MM.1S (cell line): ENCODE results near the gene GALNT12.

ENCODE experiments used
- DNase-seq: peaks from one replicate; pipeline ENCODE4 v3.0.0-alpha.2; 2015
- H2AFZ ChIP-seq: fragments of 300-600 bp; sonication (generic); 2 replicates; pipeline ENCODE4 v1.6.0; 2016; ENCODE audit warnings: antibody characterized with exemption, low read length
- H3F3A ChIP-seq: fragments of 300-600 bp; sonication (generic); 2 replicates; pipeline ENCODE4 v1.6.1; 2016; ENCODE audit warnings: mild to moderate bottlenecking, antibody characterized with exemption, low read length, moderate library complexity, mixed read lengths; ENCODE audit not compliant: insufficient read depth
- H3K27ac ChIP-seq: fragments of 300-600 bp; sonication (generic); 2 replicates; pipeline ENCODE4 v1.5.1; 2016; ENCODE audit warnings: mild to moderate bottlenecking, low read length
- H3K27me3 ChIP-seq: fragments of 300-600 bp; sonication (generic); replicated peaks from 2 replicates; pipeline ENCODE4 v1.6.0; 2016; ENCODE audit warnings: low read length; ENCODE audit not compliant: insufficient read depth
- H3K36me3 ChIP-seq: fragments of 300-600 bp; sonication (generic); replicated peaks from 2 replicates; pipeline ENCODE4 v1.6.1; 2016; ENCODE audit warnings: mild to moderate bottlenecking, low read length, mixed read lengths; ENCODE audit not compliant: insufficient read depth
- H3K4me1 ChIP-seq: fragments of 300-600 bp; sonication (generic); 2 replicates; pipeline ENCODE4 v1.6.1; 2016; ENCODE audit warnings: low read length, mixed read lengths
- H3K4me2 ChIP-seq: fragments of 300-600 bp; sonication (generic); 2 replicates; pipeline ENCODE4 v1.6.0; 2016; ENCODE audit warnings: low read depth, low read length
- H3K4me3 ChIP-seq: fragments of 300-600 bp; sonication (generic); 2 replicates; pipeline ENCODE4 v1.5.1; 2016; ENCODE audit warnings: low read length, mixed read lengths
- H3K79me2 ChIP-seq: fragments of 300-600 bp; sonication (generic); 2 replicates; pipeline ENCODE4 v1.6.1; 2016; ENCODE audit warnings: mixed run types, low read length, mixed read lengths
- H3K9ac ChIP-seq: fragments of 300-600 bp; sonication (generic); 2 replicates; pipeline ENCODE4 v1.6.1; 2016; ENCODE audit warnings: low read length, mixed read lengths
- H3K9me2 ChIP-seq: fragments of 300-600 bp; sonication (generic); replicated peaks from 2 replicates; pipeline ENCODE4 v1.6.1; 2016; ENCODE audit warnings: mild to moderate bottlenecking, low read length, mixed read lengths; ENCODE audit not compliant: insufficient read depth
- H3K9me3 ChIP-seq: fragments of 300-600 bp; sonication (generic); replicated peaks from 2 replicates; pipeline ENCODE4 v1.6.1; 2016; ENCODE audit warnings: mild to moderate bottlenecking, low read length, mixed read lengths; ENCODE audit not compliant: insufficient read depth
- H4K20me1 ChIP-seq: fragments of 300-600 bp; sonication (generic); 2 replicates; pipeline ENCODE4 v1.6.1; 2016; ENCODE audit warnings: mild to moderate bottlenecking, low read length, moderate library complexity, mixed read lengths; ENCODE audit not compliant: insufficient read depth
- EZH2 ChIP-seq: fragments of 300-600 bp; sonication (generic); optimal IDR thresholded peaks from 2 replicates; pipeline ENCODE3; 2017; ENCODE audit warnings: low read depth, mild to moderate bottlenecking, antibody characterized with exemption, low read length, mixed read lengths
- EZH2phosphoT487 ChIP-seq: fragments of 300-600 bp; sonication (generic); IDR thresholded peaks from 2 replicates; pipeline ENCODE4 v1.6.1; 2018; ENCODE audit warnings: antibody characterized with exemption, low read length
- TF ChIP-seq, protein P1 (sequence below): fragments of 300-600 bp; sonication (generic); IDR thresholded peaks from 2 replicates; pipeline ENCODE4 v1.5.1; 2016; ENCODE audit warnings: antibody characterized with exemption, low read length, mixed read lengths

GALNT12 gene

DNA sequence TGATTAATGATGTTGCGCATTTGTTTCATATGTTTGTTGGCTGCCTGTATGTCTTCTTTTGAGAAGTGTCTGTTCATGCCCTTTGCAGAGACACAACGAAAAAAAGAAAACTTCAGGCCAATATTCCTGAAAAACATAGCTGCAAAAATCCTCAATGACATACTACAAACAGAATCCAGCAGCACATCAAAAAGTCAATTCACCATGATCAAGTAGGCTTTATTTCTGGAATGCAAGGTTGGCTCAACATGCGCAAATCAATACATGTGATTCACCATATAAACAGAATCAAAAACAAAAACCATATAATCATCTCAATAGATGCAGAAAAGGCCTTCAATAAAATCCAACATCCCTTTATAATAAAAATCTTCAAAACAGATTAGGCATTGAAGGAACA is 9.2 kb upstream of the GALNT12 start:
- H3K9me3 ChIP-seq: no peaks in the 10 kb centered on the region
- H3K4me1 ChIP-seq: peaks cover 4% of the 10 kb centered on the region; the same call in 1 of the 2 replicates
- no peak overlapping the region for H3K4me2 ChIP-seq
- H3K4me3 ChIP-seq: no peak overlapping the region
- H3K27me3 ChIP-seq: peaks cover 5% of the 10 kb centered on the region
- H2AFZ ChIP-seq: no peak overlapping the region
- TF ChIP-seq, protein P1, sequence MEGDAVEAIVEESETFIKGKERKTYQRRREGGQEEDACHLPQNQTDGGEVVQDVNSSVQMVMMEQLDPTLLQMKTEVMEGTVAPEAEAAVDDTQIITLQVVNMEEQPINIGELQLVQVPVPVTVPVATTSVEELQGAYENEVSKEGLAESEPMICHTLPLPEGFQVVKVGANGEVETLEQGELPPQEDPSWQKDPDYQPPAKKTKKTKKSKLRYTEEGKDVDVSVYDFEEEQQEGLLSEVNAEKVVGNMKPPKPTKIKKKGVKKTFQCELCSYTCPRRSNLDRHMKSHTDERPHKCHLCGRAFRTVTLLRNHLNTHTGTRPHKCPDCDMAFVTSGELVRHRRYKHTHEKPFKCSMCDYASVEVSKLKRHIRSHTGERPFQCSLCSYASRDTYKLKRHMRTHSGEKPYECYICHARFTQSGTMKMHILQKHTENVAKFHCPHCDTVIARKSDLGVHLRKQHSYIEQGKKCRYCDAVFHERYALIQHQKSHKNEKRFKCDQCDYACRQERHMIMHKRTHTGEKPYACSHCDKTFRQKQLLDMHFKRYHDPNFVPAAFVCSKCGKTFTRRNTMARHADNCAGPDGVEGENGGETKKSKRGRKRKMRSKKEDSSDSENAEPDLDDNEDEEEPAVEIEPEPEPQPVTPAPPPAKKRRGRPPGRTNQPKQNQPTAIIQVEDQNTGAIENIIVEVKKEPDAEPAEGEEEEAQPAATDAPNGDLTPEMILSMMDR: no peak
- TF ChIP-seq EZH2 (no peak), EZH2phosphoT487 (no peak)
- no peak for DNase-seq
- no peaks in the 10 kb centered on the region for H3K9me2 ChIP-seq
- no peaks in the 10 kb centered on the region for H4K20me1 ChIP-seq
- H3K36me3 ChIP-seq: no peaks in the 10 kb centered on the region
- no peak overlapping the region for H3K9ac ChIP-seq
- H3K79me2 ChIP-seq: peaks cover 8% of the 10 kb centered on the region; the same call in 1 of the 2 replicates
- no peaks in the 10 kb centered on the region for H3F3A ChIP-seq
- H3K27ac ChIP-seq: no peak overlapping the region

- no peaks in the 10 kb centered on the region for H3K9me3 ChIP-seq
- H4K20me1 ChIP-seq: no peaks in the 10 kb centered on the region
- H3K9me2 ChIP-seq: no peaks in the 10 kb centered on the region
- no peak overlapping the region for H3K4me3 ChIP-seq
- H3K79me2 ChIP-seq: no peaks in the 10 kb centered on the region
- H3K27me3 ChIP-seq: peaks cover 5% of the 10 kb centered on the region
- no peak overlapping the region for H3K27ac ChIP-seq
- H3F3A ChIP-seq: no peaks in the 10 kb centered on the region
- DNase-seq: no peak
- no peaks in the 10 kb centered on the region for H3K36me3 ChIP-seq
- H3K9ac ChIP-seq: no peak overlapping the region
- TF ChIP-seq EZH2phosphoT487: no peak
- TF ChIP-seq, protein P1: no peak
- TF ChIP-seq EZH2: no peak
- no peak overlapping the region for H2AFZ ChIP-seq
- no peaks in the 10 kb centered on the region for H3K4me1 ChIP-seq
- no peak overlapping the region for H3K4me2 ChIP-seq
Observed at GRCh38 chr9:98801561-98801960, 5.9 kb upstream of the GALNT12 start.

DNA sequence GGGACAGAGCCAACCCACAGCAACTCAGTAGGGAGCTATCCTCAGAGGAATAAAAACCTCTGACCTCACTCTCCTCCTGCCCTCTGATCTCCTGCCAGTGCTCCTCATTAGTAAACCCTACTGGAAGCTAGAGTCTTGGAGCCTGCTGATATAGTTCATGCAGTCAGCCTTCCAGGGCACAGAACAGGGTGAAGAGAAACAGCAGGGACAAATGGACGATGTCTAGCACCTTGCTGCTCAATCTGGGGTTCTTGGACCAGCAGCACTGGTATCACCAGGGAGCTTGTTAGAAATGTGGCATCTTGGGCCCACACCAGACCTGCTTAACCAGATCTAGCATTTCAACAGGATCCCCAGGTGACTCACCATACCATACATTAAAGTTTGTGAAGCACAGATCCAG is 5.5 kb upstream of the GALNT12 start:
- H3K27me3 ChIP-seq: peaks cover 2% of the 10 kb centered on the region
- no peaks in the 10 kb centered on the region for H3F3A ChIP-seq
- H3K4me1 ChIP-seq: no peaks in the 10 kb centered on the region
- H2AFZ ChIP-seq: no peak overlapping the region
- no peak overlapping the region for H3K4me3 ChIP-seq
- no peak for DNase-seq
- H3K9me3 ChIP-seq: no peaks in the 10 kb centered on the region
- H3K27ac ChIP-seq: no peak overlapping the region
- H3K9ac ChIP-seq: no peak overlapping the region
- H3K9me2 ChIP-seq: no peaks in the 10 kb centered on the region
- no peaks in the 10 kb centered on the region for H3K79me2 ChIP-seq
- TF ChIP-seq EZH2 (no peak), EZH2phosphoT487 (no peak)
- TF ChIP-seq, protein P1: no peak
- H4K20me1 ChIP-seq: no peaks in the 10 kb centered on the region
- no peaks in the 10 kb centered on the region for H3K36me3 ChIP-seq
- H3K4me2 ChIP-seq: no peak overlapping the region
